HepG2 (cell line): ENCODE measurements around the gene THOC6. TPM values are rescaled to one million over a fixed set of nuclear protein-coding genes. Genes with fewer than 3 reads are reported as not detected.

ENCODE experiments used
- AKAP8 ChIP-seq: sonication (generic); formaldehyde crosslinking; IDR thresholded peaks from 2 replicates; pipeline ENCODE4 v1.5.1; 2020; ENCODE audit warnings: mild to moderate bottlenecking, missing genetic modification reagents
- ASH2L ChIP-seq: fragments of 300-600, 200-600 bp; sonication (generic); IDR thresholded peaks from 2 replicates; pipeline ENCODE4 v1.7.0; 2017; ENCODE audit warnings: low read depth, mild to moderate bottlenecking, moderate library complexity, mixed read lengths, low read length; ENCODE audit not compliant: insufficient read length
- CBX1 ChIP-seq: IDR thresholded peaks from one replicate; pipeline ENCODE4 v1.6.1; 2016; ENCODE audit warnings: antibody characterized with exemption, low read depth
- HES4 ChIP-seq: sonication (generic); formaldehyde crosslinking; IDR thresholded peaks from 2 replicates; pipeline ENCODE4 v1.9.0; 2021; ENCODE audit warnings: mild to moderate bottlenecking, missing genetic modification reagents, borderline replicate concordance
- JUN ChIP-seq: sonication (generic); formaldehyde crosslinking; IDR thresholded peaks from 2 replicates; pipeline ENCODE4 v1.4.0; 2020; ENCODE audit warnings: mild to moderate bottlenecking, missing genetic modification reagents
- PCBP1 ChIP-seq: fragments of 200-400 bp; formaldehyde crosslinking; IDR thresholded peaks from 2 replicates; pipeline ENCODE4 v1.6.1; 2017; ENCODE audit warnings: mild to moderate bottlenecking, low read depth, low read length, borderline replicate concordance
- SNAPC4 ChIP-seq: sonication (generic); formaldehyde crosslinking; IDR thresholded peaks from 2 replicates; pipeline ENCODE4 v1.4.0; 2020; ENCODE audit warnings: mild to moderate bottlenecking, missing genetic modification reagents
- SP140L ChIP-seq: sonication (generic); formaldehyde crosslinking; IDR thresholded peaks from 2 replicates; pipeline ENCODE4 v1.4.0; 2020; ENCODE audit warnings: missing genetic modification reagents, borderline replicate concordance
- WIZ ChIP-seq: sonication (generic); formaldehyde crosslinking; IDR thresholded peaks from 2 replicates; pipeline ENCODE4 v1.5.1; 2020; ENCODE audit warnings: mild to moderate bottlenecking, missing genetic modification reagents
- ZBTB49 ChIP-seq: sonication (generic); formaldehyde crosslinking; IDR thresholded peaks from 2 replicates; pipeline ENCODE4 v1.4.0; 2020; ENCODE audit warnings: missing genetic modification reagents, borderline replicate concordance
- ZNF335 ChIP-seq: sonication (generic); formaldehyde crosslinking; IDR thresholded peaks from 2 replicates; pipeline ENCODE4 v1.4.0; 2020; ENCODE audit warnings: missing genetic modification reagents
- ZNF33A ChIP-seq: sonication (generic); formaldehyde crosslinking; IDR thresholded peaks from 2 replicates; pipeline ENCODE4 v1.5.1; 2020; ENCODE audit warnings: missing genetic modification reagents, mild to moderate bottlenecking, moderate library complexity, borderline replicate concordance
- ZNF451 ChIP-seq: sonication (generic); formaldehyde crosslinking; IDR thresholded peaks from 2 replicates; pipeline ENCODE4 v1.5.0; 2020; ENCODE audit warnings: mild to moderate bottlenecking, missing genetic modification reagents
- ZNF558 ChIP-seq: sonication (generic); formaldehyde crosslinking; IDR thresholded peaks from 2 replicates; pipeline ENCODE4 v1.9.0; 2022; ENCODE audit warnings: mild to moderate bottlenecking, missing genetic modification reagents, borderline replicate concordance
- ZNF589 ChIP-seq: sonication (generic); formaldehyde crosslinking; conservative IDR thresholded peaks from 2 replicates; pipeline ENCODE4 v1.8.0; 2022; ENCODE audit warnings: mild to moderate bottlenecking, moderate library complexity, missing genetic modification reagents
- ZNF614 ChIP-seq: IDR thresholded peaks from 2 replicates; pipeline ENCODE4 v1.6.1; 2018; ENCODE audit warnings: missing biosample characterization, missing genetic modification reagents, inconsistent platforms, borderline replicate concordance
- ZNF800 ChIP-seq: sonication (generic); formaldehyde crosslinking; IDR thresholded peaks from 2 replicates; pipeline ENCODE4 v1.4.0; 2020; ENCODE audit warnings: missing genetic modification reagents
- polyA plus RNA-seq, 8 experiments: library from polyadenylated mRNA; depleted of rRNA in 3 of 8; stranded (reverse) in 7 of 8; unstranded in 1 of 8; fragments of >200 nt; fragmentation: Illumina TruSeq in 4 of 8; extraction: Trizol in 4 of 8; gene quantifications; 2 replicates each; pipeline versions ENCODE4 v1.2.1 to v1.2.3, GENCODE V29; 2011 to 2016; ENCODE audit warnings: low read depth in 4 of 8, missing spikeins in 1 of 8, mixed read lengths in 1 of 8; ENCODE audit not compliant: insufficient read depth in 1 of 8
- total RNA-seq, 5 experiments: library from RNA; depleted of rRNA; stranded (reverse); fragments of >200 nt; fragmentation: Illumina TruSeq; extraction: Trizol; gene quantifications; 2 replicates each; pipeline ENCODE4 v1.2.3, GENCODE V29; 2016; ENCODE audit warnings: low read depth in 1 of 5
- TF ChIP-seq, protein P1 (sequence below): sonication (generic); formaldehyde crosslinking; IDR thresholded peaks from 2 replicates; pipeline ENCODE4 v1.4.0; 2020; ENCODE audit warnings: missing genetic modification reagents

Gene THOC6
- total and polyA plus RNA-seq, 2 of the 13 experiments (the other 11 are each of a cell fraction or from before 2014, with no cell fraction given), result 32.1 to 37.0 TPM

GRCh38 chr16:3003582-3004270 lies 20.1 kb upstream of the THOC6 start (continued):
- TF ChIP-seq SNAPC4 (CRISPR knock-in tag), result no peak
- no peak for TF ChIP-seq WIZ (CRISPR knock-in tag)
- no peak for TF ChIP-seq JUN (CRISPR knock-in tag)
- TF ChIP-seq ZNF451 (CRISPR knock-in tag), result peak; percentile 25; the same call in 1 of the 2 replicates
- peak; percentile 61; the same call in 1 of the 2 replicates for TF ChIP-seq ZNF800 (CRISPR knock-in tag)
- TF ChIP-seq ZBTB49 (CRISPR knock-in tag), result no peak
- TF ChIP-seq ASH2L, result no peak
- 0 out of 2 replicates have a peak, but pooled peaks have one; percentile 46 for TF ChIP-seq ZNF614 (CRISPR knock-in tag)
- no peak for TF ChIP-seq ZNF33A (CRISPR knock-in tag)
- TF ChIP-seq AKAP8 (CRISPR knock-in tag), result 0 out of 2 replicates have a peak, but pooled peaks have one; percentile 21
- TF ChIP-seq ZNF335, result 0 out of 2 replicates have a peak, but pooled peaks have one; percentile 29
- no peak for TF ChIP-seq PCBP1
- no peak for TF ChIP-seq SP140L
- TF ChIP-seq CBX1, result no peak
- TF ChIP-seq, protein P1, sequence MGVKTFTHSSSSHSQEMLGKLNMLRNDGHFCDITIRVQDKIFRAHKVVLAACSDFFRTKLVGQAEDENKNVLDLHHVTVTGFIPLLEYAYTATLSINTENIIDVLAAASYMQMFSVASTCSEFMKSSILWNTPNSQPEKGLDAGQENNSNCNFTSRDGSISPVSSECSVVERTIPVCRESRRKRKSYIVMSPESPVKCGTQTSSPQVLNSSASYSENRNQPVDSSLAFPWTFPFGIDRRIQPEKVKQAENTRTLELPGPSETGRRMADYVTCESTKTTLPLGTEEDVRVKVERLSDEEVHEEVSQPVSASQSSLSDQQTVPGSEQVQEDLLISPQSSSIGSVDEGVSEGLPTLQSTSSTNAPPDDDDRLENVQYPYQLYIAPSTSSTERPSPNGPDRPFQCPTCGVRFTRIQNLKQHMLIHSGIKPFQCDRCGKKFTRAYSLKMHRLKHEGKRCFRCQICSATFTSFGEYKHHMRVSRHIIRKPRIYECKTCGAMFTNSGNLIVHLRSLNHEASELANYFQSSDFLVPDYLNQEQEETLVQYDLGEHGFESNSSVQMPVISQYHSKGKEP (CRISPR knock-in tag), result no peak
- no peak for TF ChIP-seq ZNF558
- no peak for TF ChIP-seq HES4 (CRISPR knock-in tag)
- no peak for TF ChIP-seq ZNF589 (CRISPR knock-in tag)
